GM18499 (cell line): ENCODE measurements around the gene PTPRN2.
"Not testable (repeated sequence)": the region's sequence is repeated elsewhere in the genome, so short reads cannot be mapped to it uniquely, and the experiment has no call there.

Source experiments
- ATAC-seq: cut with Tn5 transposase; IDR thresholded peaks from one replicate; pipeline ENCODE4 v1.9.1; 2021; ENCODE audit warnings: moderate number of reproducible peaks; ENCODE audit not compliant: insufficient read depth, unreplicated experiment

Gene PTPRN2

DNA sequence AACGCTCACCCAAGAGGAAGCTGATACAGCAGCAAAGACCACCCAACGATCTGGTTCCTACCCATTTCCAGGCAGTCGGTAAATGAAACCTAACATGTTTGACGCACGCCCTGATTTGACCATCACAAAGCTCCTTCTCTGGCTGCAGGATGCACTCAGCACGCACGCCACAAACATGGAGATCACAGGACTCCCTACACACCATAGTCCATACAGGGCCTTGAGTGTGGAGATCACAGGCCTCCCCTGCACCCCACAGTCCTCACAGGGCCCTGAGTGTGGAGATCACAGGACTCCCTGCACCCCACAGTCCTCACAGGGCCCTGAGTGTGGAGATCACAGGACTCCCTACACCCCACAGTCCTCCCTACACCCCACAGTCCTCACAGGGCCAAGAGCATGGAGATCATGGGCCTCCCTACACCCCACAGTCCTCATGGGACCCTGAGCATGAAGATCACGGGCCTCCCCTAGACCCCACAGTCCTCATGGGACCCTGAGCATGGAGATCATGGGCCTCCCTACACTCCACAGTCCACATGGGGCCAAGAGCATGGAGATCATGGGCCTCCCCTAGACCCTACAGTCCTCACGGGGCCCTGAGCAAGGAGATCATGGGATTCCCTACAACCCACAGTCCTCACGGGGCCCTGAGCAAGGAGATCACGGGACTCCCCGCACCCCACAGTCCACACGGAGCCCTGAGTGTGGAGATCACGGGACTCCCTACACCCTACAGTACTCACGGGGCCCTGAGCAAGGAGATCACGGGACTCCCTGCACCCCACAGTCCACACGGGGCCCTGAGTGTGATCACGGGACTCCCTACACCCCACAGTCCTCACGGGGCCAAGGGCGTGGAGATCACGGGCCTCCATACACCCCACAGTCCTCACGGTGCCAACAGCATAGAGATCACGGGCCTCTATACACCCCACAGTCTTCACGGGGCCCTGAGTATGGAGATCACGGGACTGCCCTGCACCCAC lies 841.6 kb downstream of the PTPRN2 start:
- ATAC-seq = no peak

DNA sequence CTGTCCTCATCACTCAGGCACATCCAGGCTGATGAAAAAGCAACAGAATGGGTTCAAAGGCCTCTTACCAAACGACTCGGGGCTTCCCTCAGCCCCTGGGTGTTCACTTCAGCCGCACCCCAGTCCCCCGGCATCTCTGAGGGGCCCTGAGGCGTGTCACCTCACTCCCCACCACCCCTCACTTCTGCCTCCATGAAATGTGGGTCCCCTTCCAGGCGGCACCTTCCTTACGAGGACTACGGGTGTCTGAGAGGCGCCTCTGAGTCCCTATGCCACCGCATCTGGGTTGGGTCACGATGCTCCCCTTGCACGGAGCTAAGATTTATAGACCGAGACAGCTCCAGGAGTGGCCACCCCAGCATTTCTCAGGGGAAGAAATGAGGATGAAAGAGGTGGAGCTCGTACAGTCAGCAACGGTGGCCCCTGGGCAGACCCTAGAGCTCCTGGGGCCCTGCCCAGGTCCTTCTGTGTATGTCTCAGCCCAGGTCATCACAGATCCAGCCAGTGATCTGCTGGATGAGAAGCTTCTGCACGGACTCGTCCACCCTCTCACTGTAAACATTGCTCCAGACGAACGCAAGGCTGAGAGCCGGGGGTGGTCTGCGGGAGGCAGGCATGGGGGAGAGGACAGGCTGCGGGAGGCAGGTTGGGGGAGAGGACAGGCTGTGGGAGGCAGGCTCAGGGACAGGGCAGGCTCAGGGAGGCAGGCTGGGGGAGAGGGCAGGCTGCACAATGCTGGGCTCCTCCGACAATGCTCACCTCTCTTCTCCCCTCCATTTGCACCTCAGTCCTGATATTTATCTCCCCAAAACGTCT lies 842.6 kb downstream of the PTPRN2 start:
- no peak for ATAC-seq

DNA sequence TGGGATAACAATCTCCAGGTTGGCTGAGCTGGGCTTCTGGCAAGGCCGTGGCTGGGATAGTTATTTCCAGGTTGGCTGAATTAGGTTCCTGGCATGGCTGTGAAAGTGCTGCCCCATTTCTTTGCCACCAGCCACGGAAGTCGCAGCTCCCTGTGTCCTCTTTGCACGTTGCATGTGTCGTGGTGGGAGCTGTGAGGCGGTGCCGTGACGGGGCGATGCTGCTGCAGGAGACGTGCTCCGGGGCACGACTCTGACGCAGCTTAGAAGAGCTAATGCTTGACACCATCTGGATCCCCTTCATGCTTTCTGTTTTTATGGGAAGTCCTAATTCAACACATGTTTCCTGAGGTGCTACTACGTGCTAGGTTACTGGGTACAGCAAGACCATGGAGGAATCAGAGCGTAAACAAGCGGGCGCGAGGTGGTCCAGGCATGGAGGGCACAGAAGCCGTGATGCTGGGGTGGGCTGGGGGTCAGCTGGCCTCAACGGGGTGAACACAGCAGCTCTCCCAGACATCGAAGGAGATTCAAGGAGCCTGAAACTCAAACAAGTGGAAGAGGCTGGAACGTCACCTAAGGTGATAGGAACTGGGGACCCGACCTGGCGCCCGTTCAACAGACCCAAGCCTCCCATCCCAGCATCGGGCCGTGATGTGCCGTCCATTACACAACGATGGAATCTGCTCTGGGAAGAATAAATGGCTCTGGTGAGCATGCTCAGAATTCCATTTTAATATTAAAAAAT lies 843.7 kb downstream of the PTPRN2 start:
- no peak for ATAC-seq

DNA sequence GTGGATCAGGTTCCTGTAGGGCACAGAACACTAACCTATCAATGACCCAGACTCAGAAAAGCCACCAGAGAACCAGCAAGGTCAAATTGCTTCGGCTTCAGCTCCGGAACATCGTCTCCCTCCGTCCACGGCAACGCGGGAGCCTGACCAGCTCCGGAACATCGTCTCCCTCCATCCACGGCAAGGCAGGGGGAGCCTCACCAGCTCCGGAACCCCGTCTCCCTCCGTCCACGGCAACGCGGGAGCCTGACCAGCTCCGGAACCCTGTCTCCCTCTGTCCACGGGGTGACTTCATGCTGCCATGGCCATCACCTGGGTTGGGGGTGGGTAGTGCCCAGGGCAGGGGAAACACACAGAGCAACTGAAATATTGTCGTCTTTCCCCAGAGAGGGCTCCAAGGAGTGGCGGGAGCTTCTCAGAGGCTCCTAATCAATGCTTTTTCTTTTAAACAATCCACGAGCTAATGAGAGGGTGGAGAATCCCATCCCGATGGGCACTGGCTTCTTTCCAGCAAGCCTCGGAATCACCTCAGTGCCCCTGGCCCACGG lies 847.3 kb downstream of the PTPRN2 start:
- ATAC-seq = no peak

DNA sequence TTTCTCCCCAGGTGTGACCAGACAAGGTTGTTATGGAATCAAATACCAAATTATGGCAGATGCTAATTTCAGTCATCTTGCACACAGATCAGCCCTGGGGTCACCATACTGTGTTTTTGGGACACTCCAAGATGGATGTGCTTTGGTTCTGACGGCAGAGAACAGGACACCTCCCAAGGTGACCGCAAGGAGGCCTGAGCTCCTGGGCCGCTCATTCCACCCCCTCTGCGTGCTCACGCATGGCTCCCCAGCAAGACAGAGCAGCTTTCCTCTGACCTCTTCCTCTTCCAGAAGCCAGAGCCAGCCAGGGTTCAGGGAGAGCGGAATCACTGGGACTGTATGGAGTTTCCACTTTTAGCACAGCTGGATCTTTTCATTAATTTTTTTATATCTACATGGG lies 848.0 kb downstream of the PTPRN2 start:
- no peak for ATAC-seq

DNA sequence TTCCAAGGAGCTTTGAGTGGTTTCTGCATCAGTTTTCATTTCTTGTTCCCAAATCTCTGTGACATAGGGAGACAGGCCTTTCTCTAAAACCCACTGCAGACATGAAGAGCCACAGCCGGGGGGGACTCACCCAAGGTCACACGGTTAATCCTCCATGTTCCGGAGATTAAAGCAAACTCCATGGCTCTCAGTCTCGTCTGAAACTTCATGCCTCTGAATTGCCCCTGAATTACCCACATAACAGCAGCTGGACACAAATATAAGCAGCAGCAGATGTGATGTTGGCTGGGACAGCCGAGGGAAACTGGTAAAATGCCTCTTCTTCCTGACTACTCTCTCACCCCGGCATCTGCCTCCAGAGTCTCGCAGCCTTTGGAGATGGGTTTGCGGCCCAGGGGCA lies 848.6 kb downstream of the PTPRN2 start:
- no peak for ATAC-seq

DNA sequence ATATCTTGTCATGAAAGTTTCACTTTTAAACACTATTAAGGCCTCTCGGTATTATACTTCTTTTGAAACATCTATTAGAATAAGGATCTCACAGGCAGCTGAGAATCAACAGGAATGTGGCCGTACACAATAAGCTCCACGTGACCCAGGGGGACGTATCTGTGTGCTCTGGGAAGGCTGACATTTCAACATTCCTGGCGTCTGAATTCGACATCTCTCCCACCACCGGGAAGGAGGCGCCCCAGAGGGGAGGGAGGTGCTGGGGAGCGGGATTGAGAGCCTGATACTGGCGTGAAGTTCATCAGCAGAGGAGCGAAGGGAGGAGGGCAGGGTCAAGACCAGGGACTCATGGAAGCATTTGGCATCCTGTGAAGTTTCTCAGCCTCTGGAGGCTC lies 849.6 kb downstream of the PTPRN2 start:
- no peak for ATAC-seq

DNA sequence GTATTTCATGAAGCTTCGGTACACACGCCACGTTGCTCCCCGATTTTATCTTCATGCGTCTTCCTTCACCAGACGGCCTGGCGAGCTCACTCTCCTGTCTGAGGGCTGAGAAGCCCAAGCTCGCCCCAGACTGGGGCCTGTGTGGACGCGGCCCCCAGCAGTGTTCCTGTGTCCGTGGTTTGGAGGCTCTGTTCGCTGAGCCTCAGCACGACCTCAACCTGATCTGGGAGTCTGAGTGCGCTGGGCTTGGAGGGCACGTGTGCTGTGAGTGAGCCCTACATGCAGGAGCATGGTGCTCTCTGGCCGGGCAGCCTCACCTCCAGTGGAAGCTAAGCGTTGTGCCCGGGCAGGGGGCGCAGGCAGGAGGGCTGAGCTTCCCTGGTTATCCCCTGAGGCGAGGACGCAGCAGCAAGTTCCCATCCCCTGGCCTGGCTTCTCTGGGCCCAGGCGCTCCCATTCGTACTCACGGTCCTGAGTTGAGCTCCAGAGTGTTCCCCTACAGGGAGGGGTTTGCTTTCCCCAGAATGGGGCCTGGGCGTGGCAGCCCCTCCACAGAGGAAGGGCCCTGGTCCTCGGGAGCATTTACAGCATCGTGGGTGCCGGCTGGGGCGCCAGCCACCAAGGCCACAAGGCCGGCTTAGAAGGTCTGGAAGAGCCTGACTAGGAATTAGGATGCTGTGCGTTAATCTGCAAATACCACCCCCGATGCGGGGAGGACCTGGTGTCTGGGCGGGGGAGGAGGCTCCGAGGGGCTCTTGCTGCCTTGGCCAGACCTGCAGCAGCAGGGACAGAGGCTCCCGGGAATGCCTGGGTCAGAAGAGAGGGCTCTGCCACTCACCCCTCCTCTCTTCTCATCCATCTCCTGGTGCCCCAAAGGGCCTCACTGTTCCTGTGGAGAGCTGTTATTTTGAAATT lies 850.2 kb downstream of the PTPRN2 start:
- no peak for ATAC-seq

DNA sequence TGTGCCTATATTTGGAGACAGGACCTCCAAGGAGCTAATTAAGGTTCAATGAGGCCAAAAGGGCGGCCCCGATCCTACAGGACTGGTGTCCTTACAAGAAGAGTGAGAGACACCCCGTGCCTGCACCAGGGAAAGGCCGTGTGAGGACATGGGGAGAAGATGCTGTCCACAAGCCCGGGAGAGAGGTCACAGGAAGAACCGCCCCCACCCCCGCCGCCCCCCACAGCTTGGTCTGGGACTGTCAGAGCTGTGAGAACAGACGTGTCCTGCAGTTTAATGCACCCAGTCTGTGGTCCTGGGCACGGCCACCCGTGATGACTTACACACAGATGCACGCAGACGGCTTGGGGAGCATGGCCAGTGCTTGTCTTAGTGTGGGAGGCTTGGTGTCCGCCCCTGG lies 851.3 kb downstream of the PTPRN2 start:
- no peak for ATAC-seq

DNA sequence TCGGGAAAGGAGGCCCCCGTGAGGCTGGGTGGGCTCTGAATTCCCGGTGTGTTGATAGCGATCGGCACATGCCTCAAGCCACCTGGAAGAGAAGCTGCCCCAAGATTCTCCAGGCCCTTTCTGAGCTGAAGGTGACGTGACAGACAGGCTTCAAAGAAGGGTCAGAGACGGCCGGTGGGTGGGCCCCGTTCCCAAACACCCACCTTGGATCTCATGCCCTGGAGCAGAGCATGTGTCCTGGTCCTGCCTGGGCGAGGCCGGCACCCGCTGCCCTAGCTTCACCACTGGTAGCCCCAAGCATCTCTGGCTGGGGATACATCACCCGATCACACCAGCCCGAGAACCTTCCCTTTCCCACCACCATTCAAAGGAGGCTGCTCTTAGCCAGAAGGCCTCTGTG lies 851.8 kb downstream of the PTPRN2 start:
- ATAC-seq = no peak

DNA sequence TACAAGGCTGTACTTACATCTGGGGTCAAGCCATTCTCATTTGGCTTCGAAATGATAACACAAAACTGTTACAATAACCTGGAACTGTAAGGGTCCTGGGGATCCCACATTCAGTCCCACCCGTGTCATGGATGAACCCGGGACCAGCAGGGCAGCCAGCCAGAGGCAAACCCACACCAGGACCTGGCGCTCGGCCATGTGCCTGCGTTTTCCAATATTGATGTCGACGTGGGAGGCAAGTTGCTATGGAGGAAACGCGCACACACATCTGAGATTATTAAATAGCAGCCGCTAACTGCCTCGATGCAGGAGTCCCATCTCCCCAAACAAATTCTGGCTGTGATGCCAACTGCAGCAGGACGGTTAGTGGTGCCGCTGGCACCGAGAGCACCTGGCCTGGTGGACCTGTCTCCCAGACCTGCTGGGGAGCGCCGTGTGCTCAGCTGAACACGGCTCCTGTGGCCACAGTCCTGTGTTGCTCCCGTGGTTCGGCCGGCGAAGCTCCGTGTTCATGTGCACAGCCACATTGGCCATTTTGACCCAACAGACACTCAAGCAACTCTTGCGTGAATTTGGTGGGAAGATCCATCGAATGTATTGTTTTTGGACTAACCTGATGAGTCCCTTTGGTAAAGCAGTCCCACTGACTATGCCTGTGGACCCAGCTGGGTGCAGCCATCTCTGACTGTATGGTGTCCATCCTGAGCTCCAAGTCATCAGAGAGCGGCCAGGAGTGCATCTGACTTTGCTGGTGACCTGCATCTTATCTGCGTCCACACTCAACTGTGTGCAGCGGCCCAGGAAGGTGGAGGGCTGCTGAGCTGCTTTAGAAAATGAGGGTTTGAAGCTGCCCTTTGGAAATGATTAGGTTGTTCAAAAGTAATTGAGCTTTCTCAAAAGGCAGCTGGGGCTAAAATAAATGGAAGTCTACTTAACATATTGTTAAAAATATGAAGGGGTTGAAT lies 852.7 kb downstream of the PTPRN2 start:
- no peak for ATAC-seq

DNA sequence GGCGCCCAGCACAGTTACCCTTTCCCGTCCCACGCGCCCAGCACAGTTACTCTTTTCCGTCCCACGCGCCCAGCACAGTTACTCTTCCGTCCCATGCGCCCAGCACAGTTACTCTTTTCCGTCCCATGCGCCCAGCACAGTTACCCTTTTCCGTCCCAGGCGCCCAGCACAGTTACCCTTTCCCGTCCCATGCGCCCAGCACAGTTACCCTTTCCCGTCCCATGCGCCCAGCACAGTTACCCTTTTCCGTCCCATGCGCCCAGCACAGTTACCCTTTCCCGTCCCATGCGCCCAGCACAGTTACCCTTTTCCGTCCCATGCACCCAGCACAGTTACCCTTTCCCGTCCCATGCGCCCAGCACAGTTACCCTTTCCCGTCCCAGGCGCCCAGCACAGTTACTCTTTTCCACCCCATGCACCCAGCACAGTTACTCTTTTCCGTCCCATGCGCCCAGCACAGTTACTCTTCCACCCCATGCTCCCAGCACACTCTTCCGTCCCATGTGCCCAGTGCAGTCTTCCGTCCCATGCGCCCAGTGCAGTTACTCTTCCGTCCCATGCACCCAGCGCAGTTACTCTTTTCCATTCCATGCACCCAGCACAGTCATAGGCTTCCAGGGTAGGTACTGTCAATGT lies 853.7 kb downstream of the PTPRN2 start:
- ATAC-seq = not testable (repeated sequence)

DNA sequence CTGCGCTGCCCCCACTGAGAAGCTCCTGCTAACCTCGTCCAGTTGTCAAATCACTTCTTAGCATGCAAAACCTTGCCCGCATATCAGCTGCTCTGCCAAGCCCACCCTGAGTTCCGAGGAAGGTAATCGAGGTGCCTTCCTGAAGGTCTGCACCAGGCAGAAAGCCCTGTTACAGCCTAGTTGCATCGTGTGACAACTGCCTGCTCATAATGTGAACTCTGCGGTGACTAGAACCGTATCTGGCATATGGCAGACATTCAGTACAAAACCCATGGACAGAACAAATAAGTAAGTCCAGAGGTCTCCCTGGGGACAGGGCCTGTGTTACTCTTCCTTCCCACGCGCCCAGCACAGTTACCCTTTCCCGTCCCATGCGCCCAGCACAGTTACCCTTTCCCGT lies 856.5 kb downstream of the PTPRN2 start:
- ATAC-seq = no peak

DNA sequence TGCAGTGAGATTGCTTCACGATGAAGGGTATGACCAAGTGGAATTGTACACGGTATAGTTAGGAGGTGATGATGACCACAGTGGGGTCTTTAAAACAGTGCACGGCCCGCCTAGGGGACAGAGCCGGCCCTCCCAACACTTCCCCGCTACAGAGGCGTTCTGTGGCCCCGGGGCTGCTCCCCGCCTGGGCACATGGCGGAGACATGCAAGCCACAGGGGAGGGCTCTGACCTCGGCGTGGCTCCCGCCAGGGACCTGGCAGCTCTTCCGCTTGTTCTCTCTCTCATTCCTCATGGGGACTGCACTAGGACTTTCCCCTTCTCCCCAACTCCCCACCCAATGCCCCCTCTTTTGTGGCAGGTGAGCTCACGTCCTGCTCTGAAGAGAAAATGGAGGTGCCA lies 857.0 kb downstream of the PTPRN2 start:
- no peak for ATAC-seq

DNA sequence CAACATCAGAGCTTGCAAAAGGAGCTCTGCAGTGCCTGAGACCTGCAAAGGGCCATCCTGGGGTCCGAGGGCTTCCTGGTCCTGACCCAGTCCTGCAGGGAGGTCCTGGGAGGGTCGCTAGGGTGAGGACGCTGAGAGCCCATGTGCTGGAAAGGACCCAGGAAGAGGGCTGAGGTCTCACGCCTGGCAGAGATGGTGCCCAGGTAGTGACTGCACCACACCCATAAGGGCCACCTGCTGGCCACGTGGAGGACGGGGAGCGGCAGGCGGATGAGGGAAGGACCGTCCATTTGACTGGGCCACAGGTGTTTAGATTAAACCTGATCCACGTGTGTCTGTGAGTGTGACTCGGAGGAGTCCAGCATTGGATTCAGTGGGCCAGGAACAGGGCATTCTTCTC lies 858.1 kb downstream of the PTPRN2 start:
- no peak for ATAC-seq

DNA sequence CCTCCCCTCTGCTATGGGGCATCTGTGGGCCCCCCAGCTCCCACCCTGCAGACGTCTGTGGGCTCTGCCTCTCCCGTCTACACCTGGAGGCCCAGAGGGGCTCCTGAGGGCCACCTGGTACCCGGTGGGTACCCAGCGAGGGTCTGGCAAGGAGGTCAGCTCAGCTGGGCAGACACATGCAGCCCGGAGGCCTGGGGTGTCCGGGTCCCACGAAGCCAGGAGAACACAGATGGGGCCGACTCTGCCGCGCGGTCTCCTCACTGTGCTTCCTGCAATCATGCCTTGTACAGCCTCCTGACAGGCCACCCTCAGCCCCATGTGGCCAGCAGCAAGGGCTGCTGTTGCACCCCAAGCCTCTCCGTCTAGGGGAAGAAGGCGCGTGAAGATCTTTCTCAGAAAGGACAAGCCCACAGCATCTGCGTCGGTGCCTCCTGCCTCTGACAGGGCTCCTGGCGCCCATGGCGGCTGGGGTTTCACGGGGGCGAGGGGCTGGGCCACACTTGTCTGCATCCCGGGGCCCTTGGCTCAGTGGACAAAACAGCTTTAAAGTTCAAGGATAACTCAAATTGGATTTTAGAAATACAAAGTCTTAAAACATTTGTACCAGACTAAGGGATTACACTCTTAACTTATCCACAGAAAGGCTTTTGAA lies 859.5 kb downstream of the PTPRN2 start:
- ATAC-seq = no peak

DNA sequence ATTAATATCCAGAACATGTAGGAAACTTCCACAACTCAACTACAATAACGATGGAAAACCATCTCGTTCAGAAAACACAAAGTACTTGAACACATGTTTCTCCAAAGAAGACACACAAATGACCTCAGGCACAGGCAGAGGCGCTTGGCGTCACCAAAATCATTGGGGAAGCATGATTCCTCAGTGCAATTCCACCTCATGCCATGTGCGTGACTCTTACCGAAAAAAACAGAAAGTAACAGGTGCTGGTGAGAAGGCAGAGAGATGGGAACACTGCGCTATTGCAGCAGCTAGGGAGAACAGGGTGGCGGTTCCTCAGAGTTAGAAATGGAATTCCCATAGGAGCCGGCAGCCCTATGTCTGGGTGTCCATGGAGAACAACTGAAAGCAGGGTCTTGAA lies 860.9 kb downstream of the PTPRN2 start:
- no peak for ATAC-seq
